Spleen (tissue), 11 donors: Measurements from ENCODE around the gene CCDC83. TPM values are rescaled to one million over a fixed set of nuclear protein-coding genes. Genes with fewer than 3 reads are reported as not detected.

ENCODE experiments used
- DNase-seq: peaks from one replicate; pipeline ENCODE4 v3.0.0-alpha.2; 2020
- H3K27ac ChIP-seq, 8 donors: fragments of 200-600 bp; sonication (generic) in 7 of 8; 1 replicate in 4 of 8; 2 replicates in 4 of 8; pipeline versions ENCODE4 v1.5.0 to v1.8.0; 2016 to 2021; ENCODE audit warnings: inconsistent platforms in 4 of 8, mild to moderate bottlenecking in 4 of 8, moderate library complexity in 1 of 8
- H3K27me3 ChIP-seq, 7 donors: fragments of 200-600 bp; sonication (generic) in 6 of 7; replicated peaks in 1 of 7; 1 replicate in 4 of 7; 2 replicates in 3 of 7; pipeline versions ENCODE4 v1.5.0 to v1.8.0; 2016 to 2021; ENCODE audit warnings: inconsistent platforms in 3 of 7, mild to moderate bottlenecking in 1 of 7
- H3K36me3 ChIP-seq, 6 donors: fragments of 200-600 bp; sonication (generic) in 5 of 6; 1 replicate in 4 of 6; 2 replicates in 2 of 6; pipeline versions ENCODE4 v1.5.0 to v1.8.0; 2016 to 2021; ENCODE audit warnings: inconsistent platforms in 2 of 6
- H3K4me1 ChIP-seq, 6 donors: fragments of 200-600 bp; sonication (generic) in 5 of 6; 1 replicate in 3 of 6; 2 replicates in 3 of 6; pipeline versions ENCODE4 v1.5.0 to v1.8.0; 2016 to 2021; ENCODE audit warnings: inconsistent platforms in 3 of 6
- H3K4me3 ChIP-seq, 8 donors: fragments of 200-600 bp; sonication (generic) in 7 of 8; 1 replicate in 4 of 8; 2 replicates in 4 of 8; pipeline versions ENCODE4 v1.5.0 to v1.8.0; 2016 to 2021; ENCODE audit warnings: inconsistent platforms in 4 of 8, mild to moderate bottlenecking in 4 of 8, moderate library complexity in 2 of 8
- H3K9me3 ChIP-seq, 8 donors: fragments of 200-600 bp; sonication (generic) in 7 of 8; 1 replicate in 4 of 8; 2 replicates in 4 of 8; pipeline versions ENCODE4 v1.5.0 to v1.8.0; 2016 to 2021; ENCODE audit warnings: inconsistent platforms in 4 of 8
- CTCF ChIP-seq, 11 experiments: fragments of 200-600 bp in 7 of 11; fragments of 450-650 bp in 4 of 11; sonication (generic) in 4 of 11; IDR thresholded peaks in 8 of 11; conservative IDR thresholded peaks in 3 of 11; 1 replicate in 7 of 11; 2 replicates in 4 of 11; pipeline versions ENCODE4 v1.4.0 to v1.8.0; 2016 to 2021; ENCODE audit warnings: antibody characterized with exemption in 11 of 11, inconsistent platforms in 4 of 11, mild to moderate bottlenecking in 1 of 11
- POLR2A ChIP-seq, 3 donors: fragments of 450-650 bp; IDR thresholded peaks; one replicate each; pipeline ENCODE4 v1.5.1; 2017; ENCODE audit warnings: antibody characterized with exemption in 3 of 3, mild to moderate bottlenecking in 1 of 3
- POLR2AphosphoS5 ChIP-seq, 3 donors: sonication (generic); formaldehyde crosslinking; IDR thresholded peaks; one replicate each; pipeline ENCODE4 v1.5.1; 2017; ENCODE audit warnings: antibody characterized with exemption in 3 of 3
- WGBS, 5 donors: extraction: QIAGEN DNeasy Blood & Tissue Kit in 3 of 5; methylation state at CpG; one replicate each; pipeline versions ENCODE4 v1.1.5 to v1.1.7; 2013 to 2018; 5-methylcytosine and 5-hydroxymethylcytosine counted together
- intact Hi-C: fragments of 100-400 bp; cut with DNase I; formaldehyde crosslinking; loops from one replicate; pipeline ENCODE4 v1.15.0; 2023; ENCODE audit warnings: low total_unique reads
- polyA plus RNA-seq, 3 donors: library from polyadenylated mRNA; stranded (reverse); fragments of 200-250 nt; gene quantifications; one replicate each; pipeline ENCODE4 v1.2.1, GENCODE V29; 2013
- total RNA-seq, 7 donors: library from RNA; depleted of rRNA in 3 of 7; stranded (reverse); fragments of >200 nt in 3 of 7; fragmentation: NEBNext Ultra II Directional in 4 of 7; extraction: Animal tissue kit (Norgen Biotek cat#: 25700) in 4 of 7; gene quantifications; one replicate each; pipeline versions ENCODE4 v1.1.0 to v1.2.1, GENCODE V29; 2016 to 2021
- donor health status: healthy with polysubstance abuse.
- donor health status: DM: no; HTN: no; CAD: no; lungs with moderate emphysema.
- donor health status: DM: no; HTN: no; CAD: no.
- donor health status: Bipolar disorder and iron deficiency.
- donor health status: healthy.
- donor health status: DM: no; HTN: no; CAD: no.
- donor health status: DM: yes; HTN: yes; CAD: no.

Gene CCDC83
- total and polyA plus RNA-seq, 10 donors: not detected

GRCh38 chr11:85961930-85962363, 106.8 kb downstream of the CCDC83 start:
- WGBS, 5 donors: 66 to 82% (median 80%) methylated on average over 5 of the region's 5 CpGs
- H3K36me3 ChIP-seq: peaks cover 0 to 100% (median 66%) of the 10 kb centered on the region in 6 donors
- H3K4me3 ChIP-seq: no peak overlapping the region
- intact Hi-C loops: no loop called here
- no peaks in the 10 kb centered on the region for H3K9me3 ChIP-seq
- no peaks in the 10 kb centered on the region for H3K27me3 ChIP-seq
- no peak for DNase-seq
- H3K4me1 ChIP-seq: peaks cover 0 to 29% (median 12%) of the 10 kb centered on the region in 6 donors
- TF ChIP-seq POLR2A (IDR thresholded peaks at IDR 0.05) (no peak), CTCF (IDR thresholded peaks at IDR 0.05 in 8 of 11, conservative IDR thresholded peaks at IDR 0.05 in 3 of 11) (no peak), POLR2AphosphoS5 (IDR thresholded peaks at IDR 0.05) (peak in 1 of 3 donors; percentile 28)
- H3K27ac ChIP-seq: peak overlapping the region in 3 of 8 donors; percentile 0 to 29 (median 1)

- Histone ChIP-seq H3K4me3 (no peak overlapping the region), H3K27ac (no peak overlapping the region), H3K4me1 (peaks cover 0 to 41% (median 15%) of the 10 kb centered on the region in 6 donors), H3K36me3 (peaks cover 0 to 99% (median 57%) of the 10 kb centered on the region in 6 donors), H3K27me3 (no peaks in the 10 kb centered on the region), H3K9me3 (no peaks in the 10 kb centered on the region)
- no peak for TF ChIP-seq POLR2AphosphoS5 (IDR thresholded peaks at IDR 0.05)
- no peak for TF ChIP-seq CTCF (IDR thresholded peaks at IDR 0.05 in 8 of 11, conservative IDR thresholded peaks at IDR 0.05 in 3 of 11)
- TF ChIP-seq POLR2A (IDR thresholded peaks at IDR 0.05): no peak
- WGBS, 5 donors: 95 to 99% (median 97%) methylated on average over 2 of the region's 2 CpGs
- intact Hi-C loops: no loop called here
- no peak for DNase-seq
Observed at GRCh38 chr11:85965202-85965601, 110.0 kb downstream of the CCDC83 start.

GRCh38 chr11:85967457-85967856, 112.3 kb downstream of the CCDC83 start:
- Histone ChIP-seq H3K9me3 (no peaks in the 10 kb centered on the region), H3K36me3 (peaks cover 3 to 99% (median 62%) of the 10 kb centered on the region in 6 donors), H3K27me3 (no peaks in the 10 kb centered on the region), H3K4me1 (peaks cover 0 to 32% (median 7%) of the 10 kb centered on the region in 6 donors), H3K27ac (peak overlapping the region in 3 of 8 donors; percentile 22 to 45 (median 28)), H3K4me3 (no peak overlapping the region)
- intact Hi-C loops: no loop called here
- TF ChIP-seq CTCF (IDR thresholded peaks at IDR 0.05 in 8 of 11, conservative IDR thresholded peaks at IDR 0.05 in 3 of 11) (no peak), POLR2A (IDR thresholded peaks at IDR 0.05) (no peak), POLR2AphosphoS5 (IDR thresholded peaks at IDR 0.05) (no peak)
- DNase-seq: no peak
- WGBS, 5 donors: 76 to 89% (median 87%) methylated on average over 5 of the region's 5 CpGs

Other genes with a start within 250 kb of the CCDC83 start
- 10 to 100 TPM in 3 of 7 donors, 1 to 10 TPM in 4; 5.8 to 12.7 (median 9.4) TPM for gene DLG2, start 228.0 kb upstream of the CCDC83 start, total RNA-seq
- under 1 TPM; 0.43 to 0.67 (median 0.50) TPM for gene DLG2, start 228.0 kb upstream of the CCDC83 start, polyA plus RNA-seq
- gene TMEM126B, start 226.8 kb upstream of the CCDC83 start, total RNA-seq: 10 to 100 TPM; 32.5 to 60.5 (median 44.4) TPM
- 10 to 100 TPM; 63.6 to 84.0 (median 80.7) TPM for gene TMEM126B, start 226.8 kb upstream of the CCDC83 start, polyA plus RNA-seq
- 10 to 100 TPM; 14.6 to 21.4 (median 18.9) TPM for gene TMEM126A, start 207.4 kb upstream of the CCDC83 start, total RNA-seq
- 10 to 100 TPM; 39.3 to 47.6 (median 45.5) TPM for gene TMEM126A, start 207.4 kb upstream of the CCDC83 start, polyA plus RNA-seq
- gene CREBZF, start 190.3 kb upstream of the CCDC83 start, total RNA-seq: 100 to 1,000 TPM in 1 of 7 donors, 10 to 100 TPM in 6; 51.4 to 111 (median 58.6) TPM
- 10 to 100 TPM; 24.3 to 40.8 (median 28.3) TPM for gene CREBZF, start 190.3 kb upstream of the CCDC83 start, polyA plus RNA-seq
- gene CCDC89, start 169.2 kb upstream of the CCDC83 start, total RNA-seq: 1 to 10 TPM in 4 of 7 donors, under 1 TPM in 3; 0.44 to 4.3 (median 1.3) TPM
- under 1 TPM; 0.11 to 0.21 (median 0.16) TPM for gene CCDC89, start 169.2 kb upstream of the CCDC83 start, polyA plus RNA-seq
- 100 to 1,000 TPM in 1 of 7 donors, 10 to 100 TPM in 6; 20.4 to 176 (median 31.1) TPM for gene SYTL2, start 44.2 kb upstream of the CCDC83 start, total RNA-seq
- gene SYTL2, start 44.2 kb upstream of the CCDC83 start, polyA plus RNA-seq: 1 to 10 TPM; 2.7 to 4.5 (median 3.1) TPM
- gene PICALM, start 213.7 kb downstream of the CCDC83 start, total RNA-seq: 100 to 1,000 TPM; 220 to 500 (median 354) TPM
- gene PICALM, start 213.7 kb downstream of the CCDC83 start, polyA plus RNA-seq: 10 to 100 TPM; 42.9 to 76.8 (median 55.3) TPM